NT2/D1 (cell line): ENCODE data around the gene MLF2.

ENCODE experiments used
- YY1 ChIP-seq: IDR thresholded peaks from 2 replicates; pipeline ENCODE4 v1.6.1; 2011; ENCODE audit not compliant: insufficient read length, insufficient read depth
- ZNF274 ChIP-seq: IDR thresholded peaks from 2 replicates; pipeline ENCODE4 v1.6.1; 2011; ENCODE audit warnings: mild to moderate bottlenecking, low read depth, low read length

- TF ChIP-seq YY1 (no peak), ZNF274 (no peak)
Observed at GRCh38 chr12:6778574-6779550, 25.9 kb upstream of the MLF2 start.
